ENCODE results near the gene UQCRQ.

The UQCRQ gene

GRCh38 chr5:132820162-132820754 lies 46.2 kb upstream of the UQCRQ start:
- no peak overlapping the region for H2AFZ ChIP-seq (ENCODE audit: low read depth, low read length)

GRCh38 chr5:132821350-132821749 lies 45.1 kb upstream of the UQCRQ start:
- no peaks in the 10 kb centered on the region for H3K36me3 ChIP-seq (ENCODE audit: insufficient read depth, low read length)
- TF ChIP-seq CTCF (IDR thresholded peaks at IDR 0.05; ENCODE audit: borderline replicate concordance, extremely low read depth, low read length, poor library complexity, severe bottlenecking) (no peak), EZH2 (IDR thresholded peaks at IDR 0.05; ENCODE audit: borderline replicate concordance, low read depth, low read length, severe bottlenecking) (no peak)
- no peaks in the 10 kb centered on the region for H3K9me3 ChIP-seq (ENCODE audit: insufficient read depth, low read length, severe bottlenecking)
- H3K4me2 ChIP-seq (ENCODE audit: insufficient read depth, low read length) = no peak overlapping the region
- peaks cover 3% of the 10 kb centered on the region for H3K27me3 ChIP-seq (ENCODE audit: insufficient read depth, low read length, poor library complexity)
- DNase-seq = no peak
- no peak overlapping the region for H3K9ac ChIP-seq (ENCODE audit: low read depth, low read length)
- no peaks in the 10 kb centered on the region for H3K4me1 ChIP-seq (ENCODE audit: insufficient read depth, low read length)
- ATAC-seq (ENCODE audit: insufficient read depth, low read depth) = no peak
- H3K4me3 ChIP-seq (ENCODE audit: low read depth in 1 of 2, low read length in 2 of 2) = no peak overlapping the region
- no peaks in the 10 kb centered on the region for H3K79me2 ChIP-seq (ENCODE audit: insufficient read depth, low read length)
- no peaks in the 10 kb centered on the region for H4K20me1 ChIP-seq (ENCODE audit: insufficient read depth, low read length)
- no peak overlapping the region for H2AFZ ChIP-seq (ENCODE audit: low read depth, low read length)
- H3K27ac ChIP-seq (ENCODE audit: low read length) = no peak overlapping the region

More at GRCh38 chr5:132820162-132820754, 46.2 kb upstream of the UQCRQ start:
- Histone ChIP-seq H3K27me3 (ENCODE audit: insufficient read depth, low read length, poor library complexity) (no peaks in the 10 kb centered on the region), H3K4me3 (ENCODE audit: low read depth in 1 of 2, low read length in 2 of 2) (no peak overlapping the region), H3K79me2 (ENCODE audit: insufficient read depth, low read length) (no peaks in the 10 kb centered on the region), H3K9me3 (ENCODE audit: insufficient read depth, low read length, severe bottlenecking) (no peaks in the 10 kb centered on the region), H4K20me1 (ENCODE audit: insufficient read depth, low read length) (no peaks in the 10 kb centered on the region), H3K9ac (ENCODE audit: low read depth, low read length) (no peak overlapping the region), H3K27ac (ENCODE audit: low read length) (no peak overlapping the region), H3K36me3 (ENCODE audit: insufficient read depth, low read length) (no peaks in the 10 kb centered on the region), H3K4me2 (ENCODE audit: insufficient read depth, low read length) (no peak overlapping the region), H3K4me1 (ENCODE audit: insufficient read depth, low read length) (no peaks in the 10 kb centered on the region)
- peak; percentile 98 for ATAC-seq (ENCODE audit: insufficient read depth, low read depth)
- no peak for TF ChIP-seq EZH2 (IDR thresholded peaks at IDR 0.05; ENCODE audit: borderline replicate concordance, low read depth, low read length, severe bottlenecking)
- peak; percentile 88 for TF ChIP-seq CTCF (IDR thresholded peaks at IDR 0.05; ENCODE audit: borderline replicate concordance, extremely low read depth, low read length, poor library complexity, severe bottlenecking)
- DNase-seq = peak; percentile 83

GRCh38 chr5:132821791-132822190 lies 44.7 kb upstream of the UQCRQ start:
- H3K79me2 ChIP-seq (ENCODE audit: insufficient read depth, low read length) = no peaks in the 10 kb centered on the region
- H3K9me3 ChIP-seq (ENCODE audit: insufficient read depth, low read length, severe bottlenecking) = no peaks in the 10 kb centered on the region
- H2AFZ ChIP-seq (ENCODE audit: low read depth, low read length) = no peak overlapping the region
- no peak for TF ChIP-seq CTCF (IDR thresholded peaks at IDR 0.05; ENCODE audit: borderline replicate concordance, extremely low read depth, low read length, poor library complexity, severe bottlenecking)
- TF ChIP-seq EZH2 (IDR thresholded peaks at IDR 0.05; ENCODE audit: borderline replicate concordance, low read depth, low read length, severe bottlenecking) = no peak
- H3K27ac ChIP-seq (ENCODE audit: low read length) = no peak overlapping the region
- no peaks in the 10 kb centered on the region for H4K20me1 ChIP-seq (ENCODE audit: insufficient read depth, low read length)
- H3K27me3 ChIP-seq (ENCODE audit: insufficient read depth, low read length, poor library complexity) = peaks cover 6% of the 10 kb centered on the region
- no peaks in the 10 kb centered on the region for H3K36me3 ChIP-seq (ENCODE audit: insufficient read depth, low read length)
- H3K9ac ChIP-seq (ENCODE audit: low read depth, low read length) = no peak overlapping the region
- DNase-seq = no peak
- no peak overlapping the region for H3K4me2 ChIP-seq (ENCODE audit: insufficient read depth, low read length)
- no peaks in the 10 kb centered on the region for H3K4me1 ChIP-seq (ENCODE audit: insufficient read depth, low read length)
- no peak for ATAC-seq (ENCODE audit: insufficient read depth, low read depth)
- H3K4me3 ChIP-seq (ENCODE audit: low read depth in 1 of 2, low read length in 2 of 2) = no peak overlapping the region
